IMR-90 (cell line): Measurements from ENCODE around the gene TOP2B. TPM values are rescaled to one million over a fixed set of nuclear protein-coding genes. Genes with fewer than 3 reads are reported as not detected.

Experiments
- ATAC-seq: fragments of 200-7000 bp; cut with Tn5 transposase; 2 replicates; pipeline ENCODE4 v1.9.1; 2020; ENCODE audit warnings: low read depth, mild to moderate bottlenecking, moderate library complexity
- BruUV-seq: library from RNA; stranded (reverse); fragments of 400-500 nt; replicated peaks from 2 replicates; lab custom pipeline; 2021; lab: Mats Ljungman, UMichigan
- CTCF ChIA-PET: fragments of 300-600 bp; formaldehyde crosslinking; extraction: SDS; loops from one replicate; lab custom pipeline; 2021; ENCODE audit warnings: antibody characterized with exemption; lab: Yijun Ruan, JAX
- POLR2A ChIA-PET: fragments of 300-600 bp; sonication (Branson Sonifier 250); formaldehyde crosslinking; loops from one replicate; lab custom pipeline; 2022; ENCODE audit warnings: antibody characterized with exemption; ENCODE audit not compliant: unreplicated experiment; lab: Charles Lee
- DNase-seq: peaks from one replicate; pipeline ENCODE4 v3.0.0; 2013
- H2AFZ ChIP-seq: replicated peaks from 2 replicates; pipeline ENCODE3; 2013; ENCODE audit warnings: low read length, mild to moderate bottlenecking; ENCODE audit not compliant: poor library complexity
- H2AK5ac ChIP-seq: 2 replicates; pipeline ENCODE4 v1.6.1; 2013; ENCODE audit warnings: low read depth, low read length, inconsistent platforms
- H2AK9ac ChIP-seq: replicated peaks from 2 replicates; pipeline ENCODE3; 2013; ENCODE audit warnings: mild to moderate bottlenecking, low read depth, low read length, moderate library complexity; ENCODE audit not compliant: poor library complexity
- H2BK120ac ChIP-seq: 2 replicates; pipeline ENCODE4 v1.6.1; 2013; ENCODE audit warnings: low read depth, low read length, inconsistent platforms
- H2BK15ac ChIP-seq: 3 replicates; pipeline ENCODE4 v1.6.1; 2013; ENCODE audit warnings: low read depth, low read length, inconsistent platforms
- H2BK20ac ChIP-seq: 2 replicates; pipeline ENCODE4 v1.6.1; 2013; ENCODE audit warnings: low read depth, mild to moderate bottlenecking, inconsistent platforms, low read length, moderate library complexity
- H2BK5ac ChIP-seq: 2 replicates; pipeline ENCODE4 v1.6.1; 2013; ENCODE audit warnings: mild to moderate bottlenecking, low read depth, low read length, inconsistent platforms; ENCODE audit not compliant: poor library complexity, severe bottlenecking
- H3K14ac ChIP-seq: replicated peaks from 2 replicates; pipeline ENCODE4 v1.6.1; 2013; ENCODE audit warnings: low read depth, low read length, inconsistent platforms
- H3K18ac ChIP-seq: 2 replicates; pipeline ENCODE4 v1.6.1; 2013; ENCODE audit warnings: low read depth, low read length, control low read depth
- H3K23ac ChIP-seq: 2 replicates; pipeline ENCODE4 v1.6.1; 2013; ENCODE audit warnings: low read depth, low read length, inconsistent platforms
- H3K27ac ChIP-seq: 2 replicates; pipeline ENCODE4 v1.5.1; 2013; ENCODE audit warnings: mild to moderate bottlenecking, control low read depth, low read length; ENCODE audit not compliant: insufficient read depth
- H3K27me3 ChIP-seq: 2 replicates; pipeline ENCODE4 v1.6.1; 2013; ENCODE audit warnings: low read length; ENCODE audit not compliant: control insufficient read depth, insufficient read depth
- H3K36me3 ChIP-seq: 2 replicates; pipeline ENCODE4 v1.6.1; 2013; ENCODE audit warnings: low read length, mixed read lengths; ENCODE audit not compliant: control insufficient read depth, insufficient read depth
- H3K4ac ChIP-seq: 2 replicates; pipeline ENCODE4 v1.6.1; 2013; ENCODE audit warnings: low read depth, low read length, inconsistent platforms
- H3K4me1 ChIP-seq: 2 replicates; pipeline ENCODE4 v1.6.1; 2013; ENCODE audit warnings: low read length, mixed read lengths; ENCODE audit not compliant: control insufficient read depth, insufficient read depth
- H3K4me2 ChIP-seq: 2 replicates; pipeline ENCODE4 v1.6.1; 2013; ENCODE audit warnings: low read depth, mild to moderate bottlenecking, control low read depth, low read length, moderate library complexity
- H3K4me3 ChIP-seq: 2 replicates; pipeline ENCODE4 v1.5.1; 2013; ENCODE audit warnings: low read depth, mild to moderate bottlenecking, control low read depth, low read length, moderate library complexity; ENCODE audit not compliant: insufficient read depth
- H3K56ac ChIP-seq: 2 replicates; pipeline ENCODE4 v1.6.1; 2013; ENCODE audit warnings: low read length, inconsistent platforms; ENCODE audit not compliant: insufficient read depth; ENCODE audit errors: extremely low read depth
- H3K79me1 ChIP-seq, 2 experiments: 2 replicates each; pipeline ENCODE4 v1.6.1; 2013; ENCODE audit warnings: low read length in 2 of 2, inconsistent platforms in 1 of 2, low read depth in 1 of 2
- H3K9ac ChIP-seq: 2 replicates; pipeline ENCODE4 v1.6.1; 2013; ENCODE audit warnings: low read depth, low read length, control low read depth
- H3K9me1 ChIP-seq: 2 replicates; pipeline ENCODE4 v1.6.1; 2013; ENCODE audit warnings: low read length, inconsistent platforms; ENCODE audit not compliant: insufficient read depth
- H3K9me3 ChIP-seq: 2 replicates; pipeline ENCODE4 v1.6.1; 2013; ENCODE audit warnings: low read length; ENCODE audit not compliant: control insufficient read depth, insufficient read depth
- H4K20me1 ChIP-seq: 2 replicates; pipeline ENCODE4 v1.6.1; 2013; ENCODE audit warnings: low read length, inconsistent platforms; ENCODE audit not compliant: insufficient read depth
- H4K5ac ChIP-seq: 2 replicates; pipeline ENCODE4 v1.6.1; 2013; ENCODE audit warnings: mild to moderate bottlenecking, low read depth, low read length, control low read depth
- H4K8ac ChIP-seq, 2 experiments: 2 replicates each; pipeline ENCODE4 v1.6.1; 2013; ENCODE audit warnings: low read depth in 2 of 2, low read length in 2 of 2, control low read depth in 1 of 2, inconsistent platforms in 1 of 2
- H4K91ac ChIP-seq: 2 replicates; pipeline ENCODE4 v1.6.1; 2013; ENCODE audit warnings: low read depth, low read length, inconsistent platforms; ENCODE audit not compliant: insufficient read depth
- BHLHE40 ChIP-seq: fragments of 150-350 bp; IDR thresholded peaks from 2 replicates; pipeline ENCODE4 v1.6.1; 2016; ENCODE audit warnings: mild to moderate bottlenecking, low read depth, low read length
- CEBPB ChIP-seq: IDR thresholded peaks from 2 replicates; pipeline ENCODE4 v1.6.1; 2012; ENCODE audit warnings: low read depth, low read length, improper control_type of control experiment
- FOS ChIP-seq: fragments of 150-350 bp; IDR thresholded peaks from 2 replicates; pipeline ENCODE4 v1.6.1; 2016; ENCODE audit warnings: low read depth, low read length
- MAZ ChIP-seq: IDR thresholded peaks from 2 replicates; pipeline ENCODE4 v1.6.1; 2012; ENCODE audit warnings: low read depth, mild to moderate bottlenecking, low read length, improper control_type of control experiment, moderate library complexity, borderline replicate concordance
- NFE2L2 ChIP-seq: fragments of 150-350 bp; IDR thresholded peaks from 2 replicates; pipeline ENCODE4 v1.6.1; 2016; ENCODE audit warnings: low read depth, mild to moderate bottlenecking, low read length
- RCOR1 ChIP-seq: IDR thresholded peaks from 2 replicates; pipeline ENCODE4 v1.6.1; 2012; ENCODE audit warnings: mild to moderate bottlenecking, low read length, improper control_type of control experiment; ENCODE audit not compliant: insufficient replicate concordance
- RFX5 ChIP-seq: IDR thresholded peaks from 2 replicates; pipeline ENCODE4 v1.8.0; 2012; ENCODE audit warnings: low read depth, mild to moderate bottlenecking, low read length, moderate library complexity
- SMC3 ChIP-seq: fragments of 150-350 bp; IDR thresholded peaks from 2 replicates; pipeline ENCODE4 v1.6.1; 2016; ENCODE audit warnings: low read depth, mild to moderate bottlenecking, antibody characterized with exemption, low read length, moderate library complexity
- WGBS, 2 experiments: methylation state at CpG; one replicate each; pipeline versions ENCODE4 v1.1.5 to v1.1.7; 2013; ENCODE audit warnings: missing lambda C conversion rate in 2 of 2; ENCODE audit not compliant: insufficient read length in 1 of 2; ENCODE audit errors: extremely low coverage in 2 of 2; 5-methylcytosine and 5-hydroxymethylcytosine counted together
- dilution Hi-C: fragments of 300-500 bp; cut with HindIII; formaldehyde crosslinking; loops from one replicate; pipeline ENCODE4 v1.14.3; 2018; ENCODE audit warnings: low sequenced_read_pairs; ENCODE audit not compliant: unreplicated experiment
- in situ Hi-C: fragments of 300-500 bp; cut with MboI; formaldehyde crosslinking; loops from 3 replicates; pipeline ENCODE4 v1.14.3; 2019; ENCODE audit warnings: low sequenced_read_pairs, inconsistent platforms, mixed read lengths
- intact Hi-C: fragments of 100-400 bp; cut with micrococcal nuclease; formaldehyde crosslinking; loops from 2 replicates; pipeline ENCODE4 v1.10.0; 2022
- polyA plus RNA-seq, 3 experiments: library from polyadenylated mRNA; depleted of rRNA; stranded (reverse); fragments of >200 nt; gene quantifications; 2 replicates each; pipeline ENCODE4 v1.2.3, GENCODE V29; 2012; ENCODE audit warnings: low replicate concordance in 1 of 3
- total RNA-seq: library from RNA; depleted of rRNA; stranded (reverse); fragments of >200 nt; gene quantifications from 2 replicates; pipeline ENCODE4 v1.2.3, GENCODE V29; 2012
- TF ChIP-seq, protein P1 (sequence below): fragments of 150-350 bp; IDR thresholded peaks from 2 replicates; pipeline ENCODE4 v1.6.1; 2017; ENCODE audit warnings: mild to moderate bottlenecking, antibody characterized with exemption, low read length, low read depth
- TF ChIP-seq, protein P2 (sequence below): fragments of 150-350 bp; IDR thresholded peaks from 2 replicates; pipeline ENCODE4 v1.6.1; 2016; ENCODE audit warnings: low read depth, mild to moderate bottlenecking, low read length, moderate library complexity, borderline replicate concordance

Gene TOP2B
- total and polyA plus RNA-seq, 2 of the 4 experiments (the other 2 are of a cell fraction) = 45.5 to 53.4 TPM

DNA sequence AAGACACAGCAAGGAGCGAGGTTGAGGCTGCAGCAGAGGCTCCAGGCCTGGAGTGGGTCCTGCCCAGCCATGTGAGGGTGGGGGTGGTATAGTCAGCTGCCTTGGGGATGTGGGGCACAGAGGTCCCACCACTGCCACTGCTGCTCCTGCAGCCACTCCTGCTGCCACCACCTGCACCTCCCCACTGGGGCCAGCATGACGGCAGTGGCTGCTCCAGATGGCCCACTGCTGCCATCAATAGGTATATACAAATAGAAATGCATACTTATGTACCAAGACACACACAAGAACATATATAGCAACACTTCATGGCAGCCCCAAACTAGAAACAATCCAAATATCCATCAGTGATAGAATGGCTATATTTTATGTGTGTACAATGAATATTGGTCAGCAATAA is 10.0 kb upstream of the TOP2B start:
- H3K9ac ChIP-seq = no peak overlapping the region
- no peak overlapping the region for H2AK5ac ChIP-seq
- no peak overlapping the region for H3K18ac ChIP-seq
- H2BK5ac ChIP-seq = no peak overlapping the region
- intact Hi-C loops (no loop called here), dilution Hi-C loops (no loop called here), in situ Hi-C loops (no loop called here)
- no peak for TF ChIP-seq NFE2L2
- no peak for TF ChIP-seq BHLHE40
- TF ChIP-seq, protein P1, sequence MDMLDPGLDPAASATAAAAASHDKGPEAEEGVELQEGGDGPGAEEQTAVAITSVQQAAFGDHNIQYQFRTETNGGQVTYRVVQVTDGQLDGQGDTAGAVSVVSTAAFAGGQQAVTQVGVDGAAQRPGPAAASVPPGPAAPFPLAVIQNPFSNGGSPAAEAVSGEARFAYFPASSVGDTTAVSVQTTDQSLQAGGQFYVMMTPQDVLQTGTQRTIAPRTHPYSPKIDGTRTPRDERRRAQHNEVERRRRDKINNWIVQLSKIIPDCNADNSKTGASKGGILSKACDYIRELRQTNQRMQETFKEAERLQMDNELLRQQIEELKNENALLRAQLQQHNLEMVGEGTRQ = no peak
- TF ChIP-seq MAZ = no peak
- TF ChIP-seq FOS = no peak
- TF ChIP-seq RCOR1 = no peak
- no peak for TF ChIP-seq SMC3
- no peak for TF ChIP-seq RFX5
- TF ChIP-seq, protein P2, sequence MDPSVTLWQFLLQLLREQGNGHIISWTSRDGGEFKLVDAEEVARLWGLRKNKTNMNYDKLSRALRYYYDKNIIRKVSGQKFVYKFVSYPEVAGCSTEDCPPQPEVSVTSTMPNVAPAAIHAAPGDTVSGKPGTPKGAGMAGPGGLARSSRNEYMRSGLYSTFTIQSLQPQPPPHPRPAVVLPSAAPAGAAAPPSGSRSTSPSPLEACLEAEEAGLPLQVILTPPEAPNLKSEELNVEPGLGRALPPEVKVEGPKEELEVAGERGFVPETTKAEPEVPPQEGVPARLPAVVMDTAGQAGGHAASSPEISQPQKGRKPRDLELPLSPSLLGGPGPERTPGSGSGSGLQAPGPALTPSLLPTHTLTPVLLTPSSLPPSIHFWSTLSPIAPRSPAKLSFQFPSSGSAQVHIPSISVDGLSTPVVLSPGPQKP = no peak
- TF ChIP-seq CEBPB = no peak
- H3K4me3 ChIP-seq = no peak overlapping the region
- H3K27ac ChIP-seq = no peak overlapping the region
- H3K36me3 ChIP-seq = no peaks in the 10 kb centered on the region
- no peak overlapping the region for H2BK15ac ChIP-seq
- no peak overlapping the region for H4K5ac ChIP-seq
- no peak overlapping the region for H2BK20ac ChIP-seq
- H2AFZ ChIP-seq = no peak overlapping the region
- no peaks in the 10 kb centered on the region for H4K20me1 ChIP-seq
- CTCF ChIA-PET = no interaction called here
- no peaks in the 10 kb centered on the region for H3K79me1 ChIP-seq
- H3K27me3 ChIP-seq = peaks cover 2% of the 10 kb centered on the region
- H3K9me3 ChIP-seq = no peaks in the 10 kb centered on the region
- ATAC-seq (no peak), DNase-seq (no peak)
- H3K56ac ChIP-seq = no peak overlapping the region
- peak overlapping the region; percentile 71 for H2AK9ac ChIP-seq
- H3K4me2 ChIP-seq = no peak overlapping the region
- H3K9me1 ChIP-seq = no peaks in the 10 kb centered on the region
- no peak overlapping the region for H2BK120ac ChIP-seq
- H4K8ac ChIP-seq = no peak overlapping the region
- no peak overlapping the region for H3K4ac ChIP-seq
- BruUV-seq = no TSS peak
- no peak overlapping the region for H3K14ac ChIP-seq
- H3K23ac ChIP-seq = no peak overlapping the region
- WGBS, 2 experiments = no CpG with 5 or more reads among the region's 2 CpGs
- H4K91ac ChIP-seq = no peak overlapping the region
- POLR2A ChIA-PET = no interaction called here
- no peaks in the 10 kb centered on the region for H3K4me1 ChIP-seq
